Activated CD8-positive, alpha-beta memory T cell treated with anti-CD3 and anti-CD28 coated beads for 24 hours (primary cell): ENCODE data around the gene GSC2.

Source experiments
- DNase-seq: peaks from one replicate; pipeline ENCODE4 v3.0.0-alpha.2; 2020

GSC2 gene

DNA sequence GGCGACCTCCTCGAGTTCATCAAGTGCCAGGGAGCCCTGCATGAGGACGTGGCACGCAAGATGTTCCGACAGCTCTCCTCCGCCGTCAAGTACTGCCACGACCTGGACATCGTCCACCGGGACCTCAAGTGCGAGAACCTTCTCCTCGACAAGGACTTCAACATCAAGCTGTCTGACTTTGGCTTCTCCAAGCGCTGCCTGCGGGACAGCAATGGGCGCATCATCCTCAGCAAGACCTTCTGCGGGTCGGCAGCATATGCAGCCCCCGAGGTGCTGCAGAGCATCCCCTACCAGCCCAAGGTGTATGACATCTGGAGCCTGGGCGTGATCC, 18.4 kb downstream of the GSC2 start:
- DNase-seq, result no peak

DNA sequence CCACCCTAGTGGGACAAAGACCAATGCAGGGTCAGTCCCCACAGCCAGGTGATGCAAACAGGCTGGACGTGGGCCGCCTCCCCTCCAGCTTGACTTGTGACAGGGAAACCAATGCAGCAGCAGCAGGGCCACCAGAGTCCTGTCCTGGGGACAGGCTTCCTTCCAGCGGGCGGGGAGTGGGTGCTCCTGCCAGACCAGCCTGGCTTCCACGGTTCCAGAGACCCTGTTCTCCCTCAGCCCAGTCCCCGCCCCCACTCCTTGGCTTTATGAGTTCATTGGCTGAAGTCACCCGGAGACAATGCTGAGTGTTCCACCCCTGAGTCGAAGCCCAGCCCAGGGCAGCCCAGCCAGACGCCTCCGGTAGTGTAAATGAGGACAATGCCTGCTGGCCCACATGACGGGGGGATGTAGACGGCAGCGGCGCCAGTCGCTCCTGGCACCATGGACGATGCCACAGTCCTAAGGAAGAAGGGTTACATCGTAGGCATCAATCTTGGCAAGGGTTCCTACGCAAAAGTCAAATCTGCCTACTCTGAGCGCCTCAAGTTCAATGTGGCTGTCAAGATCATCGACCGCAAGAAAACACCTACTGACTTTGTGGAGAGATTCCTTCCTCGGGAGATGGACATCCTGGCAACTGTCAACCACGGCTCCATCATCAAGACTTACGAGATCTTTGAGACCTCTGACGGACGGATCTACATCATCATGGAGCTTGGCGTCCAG, 19.0 kb downstream of the GSC2 start, which contains the start of gene TSSK2:
Gene TSSK2, plus strand, starts transcription at position 350 of the 726 bp plus-strand sequence. Its CDS starts 92 bp downstream, at position 442.
- DNase-seq, result no peak

DNA sequence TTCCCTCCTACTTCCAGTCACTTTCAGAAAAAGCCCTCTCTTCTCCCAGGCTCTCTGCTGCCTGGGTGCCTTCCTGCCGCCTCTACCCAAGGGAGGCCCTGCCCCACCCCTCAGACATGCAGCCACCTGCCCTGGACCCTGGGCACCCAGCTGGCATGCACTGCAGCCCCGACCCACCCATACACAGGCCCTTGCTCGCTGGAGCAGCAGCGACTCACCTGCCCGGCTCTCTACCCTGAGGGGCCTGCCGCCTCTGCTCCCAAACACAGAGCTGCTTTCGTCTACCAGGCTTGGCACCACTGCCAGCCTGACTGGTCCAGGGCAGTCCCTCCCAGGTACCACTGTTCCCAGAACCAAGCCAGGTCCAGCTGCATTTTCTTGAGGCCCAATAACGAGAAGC, 20.2 kb downstream of the GSC2 start:
- no peak for DNase-seq

DNA sequence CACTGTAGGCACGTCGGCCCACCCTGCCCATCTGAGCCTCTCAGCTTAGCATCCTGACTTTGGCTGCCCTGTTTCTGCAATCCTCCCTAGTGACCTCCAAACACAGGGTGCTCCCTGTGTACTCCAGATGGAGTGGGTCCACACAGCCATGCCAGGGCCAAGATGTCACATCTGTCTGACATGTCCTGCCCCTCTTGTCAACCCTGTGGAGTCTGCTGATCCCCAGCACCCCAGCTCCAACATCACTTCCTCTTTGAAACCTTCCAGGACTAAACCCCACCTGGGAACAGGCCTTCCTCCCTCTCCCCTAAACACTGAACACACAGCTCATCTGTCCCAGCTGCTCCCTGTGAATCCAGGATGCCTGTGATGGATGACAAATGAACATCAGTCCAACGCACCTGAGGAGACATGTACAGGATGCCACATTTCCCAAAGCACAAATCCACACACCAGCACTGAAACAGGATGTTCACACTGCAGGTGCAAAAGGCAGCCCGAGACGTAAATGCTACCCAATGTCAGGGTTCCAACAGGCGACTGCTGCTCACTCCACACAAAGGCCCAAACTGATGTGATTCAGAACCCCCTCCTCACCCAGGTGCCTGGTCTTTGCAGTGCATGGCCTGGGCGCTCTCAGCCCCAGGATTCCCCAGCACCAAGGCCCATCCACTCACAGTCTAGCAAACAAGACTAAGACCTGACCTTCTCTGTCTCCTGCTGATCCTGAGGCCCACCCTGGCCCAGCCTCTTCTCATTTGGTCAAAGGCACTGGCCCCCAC, 21.0 kb downstream of the GSC2 start:
- DNase-seq, result no peak

DNA sequence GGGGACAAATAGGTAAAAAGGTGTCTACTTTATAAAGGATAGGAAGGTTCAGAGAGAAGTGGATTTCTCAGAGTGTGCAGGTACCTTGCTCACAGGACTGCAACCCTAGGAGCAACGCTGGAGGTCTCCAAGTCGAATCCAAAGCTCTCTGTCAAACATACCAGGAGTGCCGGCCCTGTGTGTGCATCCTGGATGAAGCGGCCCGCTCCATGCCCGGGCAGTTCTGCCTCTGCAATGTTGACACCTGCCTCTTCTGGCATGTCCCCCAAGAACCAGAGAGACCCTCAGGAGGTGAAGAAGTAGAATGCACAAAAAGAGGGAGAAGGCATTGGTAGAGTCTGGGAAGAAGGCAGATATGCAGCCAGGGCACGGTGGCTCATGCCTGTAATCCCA, 22.1 kb downstream of the GSC2 start:
- no peak for DNase-seq

DNA sequence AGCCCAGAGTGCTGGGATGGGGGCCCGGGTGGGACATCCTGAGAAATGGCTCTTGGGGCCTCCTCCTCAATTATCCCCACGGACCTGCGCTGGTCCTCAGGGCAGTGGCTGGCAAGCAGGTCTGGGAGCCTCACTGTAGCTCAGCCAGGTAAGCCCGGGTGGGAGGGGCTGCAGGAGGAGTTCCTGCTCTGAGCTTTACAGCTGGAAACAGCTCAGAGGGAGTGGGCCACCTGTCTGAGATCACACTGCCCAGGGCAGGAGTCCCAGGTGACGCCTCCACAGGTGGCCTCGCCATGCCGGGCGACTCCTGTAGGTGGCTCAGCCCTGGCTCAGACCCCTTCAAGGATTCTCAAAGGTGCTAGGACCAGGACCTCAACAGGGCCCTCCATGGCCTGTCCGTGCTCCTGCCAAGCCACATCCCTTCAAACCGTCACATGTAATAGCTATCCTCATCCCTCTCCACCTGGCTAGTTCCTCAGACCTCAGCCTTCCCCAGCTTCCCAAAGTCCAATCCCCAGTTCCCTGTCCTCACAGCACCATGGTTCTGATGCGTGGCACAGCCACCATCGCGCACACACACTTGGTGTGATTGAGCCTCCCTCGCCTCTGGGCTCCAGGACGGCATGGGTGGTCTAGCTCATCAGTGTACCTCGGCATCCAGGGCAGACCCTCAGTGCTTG, 22.6 kb downstream of the GSC2 start:
- DNase-seq, result no peak

DNA sequence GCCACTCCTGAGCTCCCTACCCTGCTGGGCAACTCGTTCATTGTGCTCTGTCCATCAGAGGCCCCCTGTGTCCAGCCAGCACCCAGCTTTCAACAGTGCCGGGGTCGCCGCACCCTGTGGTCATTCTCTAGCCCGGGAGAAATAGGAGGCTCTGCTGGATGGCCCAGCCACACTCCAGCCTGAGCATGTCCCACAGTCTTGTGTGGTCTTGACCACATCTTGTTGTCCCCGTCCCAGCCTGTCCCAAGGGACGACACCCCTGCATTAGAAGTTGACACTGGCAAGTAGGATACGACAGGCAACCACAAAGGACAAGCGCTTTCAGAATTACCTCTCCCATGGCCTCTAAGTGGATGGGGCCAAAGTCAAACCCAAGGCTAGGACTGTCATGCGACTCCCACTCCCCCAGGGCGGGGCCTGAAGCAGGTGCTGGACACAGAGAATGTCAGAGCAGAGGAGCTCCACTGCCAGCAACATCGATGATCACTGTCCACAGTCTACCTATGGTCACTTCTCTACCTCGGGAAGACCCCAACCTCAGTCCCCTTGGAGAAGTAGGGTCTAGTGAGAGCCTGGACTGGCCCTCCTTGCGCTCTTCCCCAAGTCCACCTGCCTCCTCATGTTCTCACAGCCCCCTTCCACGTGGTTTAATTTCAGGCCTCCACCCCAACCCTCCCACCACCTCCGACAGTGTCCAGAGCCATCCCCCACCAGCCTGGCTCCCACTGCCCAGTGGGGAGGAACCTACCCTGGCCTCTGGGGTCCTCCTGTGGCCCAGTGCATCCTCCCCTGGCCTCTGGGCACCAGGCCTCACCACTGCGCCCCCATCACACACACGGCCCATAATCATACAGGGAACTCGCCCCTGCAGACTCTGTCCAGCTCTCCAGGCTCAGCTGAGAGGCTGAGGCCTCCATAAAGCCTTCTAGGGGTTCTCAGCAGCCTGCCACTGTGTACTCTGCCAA, 23.5 kb downstream of the GSC2 start:
- no peak for DNase-seq

DNA sequence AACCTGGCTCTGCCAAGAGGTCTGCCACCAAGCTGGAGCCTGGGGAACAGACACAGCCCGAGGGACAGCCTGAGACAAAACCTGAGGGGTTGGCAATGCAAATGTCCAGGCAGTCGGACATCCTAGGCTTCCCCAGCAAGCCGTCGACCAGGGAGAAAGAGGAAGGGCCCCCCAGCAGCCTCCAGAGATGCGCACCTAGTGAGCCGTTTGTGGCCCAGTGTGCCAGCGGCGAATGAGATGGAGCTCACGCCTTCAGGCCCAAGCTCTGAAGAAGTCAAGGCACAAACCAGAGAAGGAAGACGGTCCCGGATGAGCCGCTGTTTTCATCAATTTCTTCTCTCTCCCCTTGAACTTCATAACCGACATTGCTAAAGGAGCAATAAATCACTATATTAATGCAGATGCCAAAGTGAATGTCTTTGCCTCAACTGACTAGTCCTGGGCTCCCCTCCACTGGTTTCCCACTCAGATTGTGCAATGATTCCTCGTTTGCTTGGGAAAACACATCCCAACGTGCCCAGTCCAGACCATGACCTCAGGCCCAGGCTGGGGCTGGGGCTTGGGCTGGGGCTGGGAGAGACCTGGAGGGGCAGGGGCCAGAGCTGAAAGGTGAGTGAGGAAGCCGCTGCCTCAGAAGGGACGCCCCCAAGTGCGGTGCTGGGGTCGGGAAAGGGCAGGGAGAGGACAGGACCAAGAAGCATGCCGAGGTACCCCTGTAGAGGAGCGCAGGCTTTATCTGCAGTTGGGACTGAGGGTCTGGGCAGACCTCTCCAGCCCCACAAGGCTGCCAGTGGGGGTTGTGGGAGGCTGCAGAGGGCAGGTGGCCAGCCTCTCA, 24.4 kb downstream of the GSC2 start:
- DNase-seq, result no peak

DNA sequence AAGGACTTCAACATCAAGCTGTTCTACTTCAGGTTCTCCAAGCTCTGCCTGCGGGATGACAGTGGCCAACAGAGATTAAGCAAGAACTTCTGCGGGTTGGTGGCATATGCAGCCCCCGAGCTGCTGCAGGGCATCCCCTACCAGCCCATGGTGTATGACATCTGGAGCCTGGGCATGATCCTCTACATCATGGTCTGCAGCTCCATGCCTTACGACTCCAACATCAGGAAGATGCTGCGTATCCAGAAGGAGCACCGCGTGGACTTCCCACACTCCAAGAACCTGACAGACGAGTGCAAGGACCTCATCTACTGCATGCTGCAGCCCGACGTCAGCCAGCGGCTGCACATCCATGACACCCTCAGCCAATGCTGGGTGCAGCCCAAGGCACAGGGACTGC, 25.1 kb downstream of the GSC2 start:
- no peak for DNase-seq

DNA sequence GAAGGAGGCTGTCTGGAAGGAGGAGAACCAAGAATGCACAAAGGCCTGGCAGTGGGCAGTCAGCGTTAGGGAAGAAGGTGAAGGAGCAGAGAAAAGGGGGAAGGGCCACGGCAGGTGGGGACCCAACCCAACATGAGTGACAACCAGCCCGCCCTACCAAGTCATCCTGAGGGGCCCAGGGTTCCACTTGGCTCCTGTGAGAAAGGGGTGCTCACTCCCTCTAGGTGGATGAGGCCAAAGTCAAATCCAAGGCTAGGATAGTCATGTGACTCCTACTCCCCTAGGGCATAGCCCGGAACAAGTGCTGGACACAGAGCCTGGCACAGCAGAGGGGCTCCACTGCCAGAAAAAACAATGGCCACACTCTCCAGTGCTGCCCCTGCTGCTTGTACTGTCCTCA, 25.7 kb downstream of the GSC2 start:
- no peak for DNase-seq

DNA sequence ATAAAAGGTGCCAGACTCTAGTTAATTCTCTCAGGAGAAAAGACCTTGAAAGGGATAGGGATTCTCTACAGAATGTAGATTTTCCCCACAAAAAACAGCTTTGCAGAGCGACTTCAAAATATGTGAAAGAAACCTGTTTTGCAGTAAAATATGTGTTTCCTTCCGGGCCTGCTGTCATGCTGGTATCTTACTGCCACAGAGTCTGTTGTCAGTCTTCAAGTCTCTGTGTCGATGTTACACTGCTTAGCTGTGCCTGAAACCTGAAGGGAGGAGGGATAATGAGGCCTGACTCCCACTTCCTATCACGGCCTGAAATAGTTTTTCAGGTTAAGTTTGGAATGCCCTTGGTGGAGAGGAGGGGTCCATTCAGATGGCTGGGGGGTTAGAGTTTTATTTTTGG, 26.2 kb downstream of the GSC2 start:
- DNase-seq, result no peak

DNA sequence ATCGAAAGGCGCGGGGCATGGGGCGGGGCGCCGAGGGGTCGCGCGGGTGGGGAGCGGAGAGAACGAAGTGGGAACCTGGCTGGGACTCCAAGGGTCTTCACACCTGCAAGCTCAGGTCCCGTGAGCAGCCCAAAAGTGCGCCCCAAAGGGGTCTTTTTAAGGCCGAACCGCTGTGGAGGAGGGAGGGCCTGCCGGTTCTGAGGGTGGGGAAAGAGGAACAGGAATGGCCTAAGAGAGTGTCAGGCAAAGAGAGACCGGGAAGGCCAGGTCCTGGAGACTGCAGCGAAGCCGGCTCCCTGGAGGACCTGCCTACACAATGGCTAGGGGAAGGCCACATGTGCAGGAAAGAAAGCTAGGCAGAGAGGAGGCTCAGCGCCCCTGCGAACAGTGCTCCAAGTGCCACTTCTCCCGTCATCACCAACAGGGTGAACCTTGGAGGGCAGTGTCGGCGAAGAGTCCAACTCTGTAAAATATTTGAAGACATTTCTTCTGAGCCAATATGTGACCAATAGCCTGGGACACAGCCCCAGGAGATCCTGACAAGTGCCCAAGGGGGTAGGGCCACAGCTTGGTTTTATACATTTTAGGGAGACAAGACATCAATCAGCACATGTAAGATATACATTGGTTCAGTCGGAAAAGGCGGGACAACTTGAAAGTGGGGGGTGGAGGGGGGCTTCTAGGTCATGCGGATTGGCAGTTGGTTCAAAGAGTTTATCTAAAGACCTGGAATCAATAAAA, 27.2 kb downstream of the GSC2 start:
- DNase-seq, result no peak

DNA sequence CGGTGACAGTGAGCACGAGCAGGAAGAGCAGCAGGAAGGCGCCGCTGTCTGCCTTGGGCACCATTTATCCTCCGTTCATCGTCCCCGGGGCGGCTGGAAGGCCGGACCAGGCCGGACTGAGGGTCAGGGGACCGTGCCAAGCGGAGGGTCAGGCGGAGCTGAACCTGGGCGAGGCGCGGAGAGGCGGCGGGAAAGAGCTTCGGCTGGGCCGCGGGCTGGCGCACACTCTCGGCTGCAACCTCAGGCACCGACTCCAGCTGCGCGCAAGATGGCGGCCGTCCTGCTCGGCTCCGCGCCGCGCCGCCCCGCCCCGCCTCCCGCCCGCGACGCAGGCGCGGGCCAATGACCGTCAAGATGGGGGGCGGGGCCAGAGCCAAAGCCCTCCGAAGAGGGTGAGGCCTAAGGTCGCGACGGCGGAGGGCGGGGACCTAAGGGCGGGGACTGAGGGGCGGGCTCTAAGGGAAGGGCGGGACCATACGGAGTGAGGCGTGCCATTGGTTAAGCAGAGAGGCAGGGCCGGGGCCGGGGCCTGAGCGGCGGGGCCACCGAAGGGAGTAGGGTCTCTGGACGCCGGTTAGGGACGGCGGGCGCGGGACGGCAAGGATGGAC, 27.8 kb downstream of the GSC2 start, which contains the start of gene DGCR2:
Gene DGCR2, minus strand, starts transcription at position 270 of the 609 bp plus-strand sequence. Its CDS starts 206 bp downstream, at position 64.
- peak; percentile 97 for DNase-seq

DNA sequence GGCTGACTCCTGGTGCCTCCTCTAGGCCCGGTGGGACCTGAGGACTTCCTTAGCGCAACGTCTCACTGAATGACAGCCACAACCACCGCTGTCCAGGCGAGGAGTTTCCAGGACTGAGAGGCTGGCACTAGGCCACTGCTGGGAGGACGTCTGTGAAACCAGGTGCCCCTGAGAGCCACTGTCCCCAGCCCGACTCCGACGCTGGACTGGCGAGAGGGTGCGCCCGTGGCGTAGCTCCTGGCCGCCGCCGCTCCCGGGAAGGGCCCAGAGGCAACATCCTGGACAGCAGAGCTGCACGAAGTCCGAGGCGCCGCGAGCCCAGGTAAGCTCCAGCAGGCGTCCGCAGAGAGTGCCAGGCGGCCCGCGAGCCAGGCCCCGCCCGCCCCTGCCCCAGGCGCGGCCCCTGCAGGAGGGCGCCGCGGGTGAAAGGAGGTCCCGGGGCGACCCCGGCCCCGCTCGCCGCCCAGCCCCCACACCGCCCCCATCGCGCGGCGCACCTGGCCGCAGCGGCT, 28.4 kb downstream of the GSC2 start:
- peak; percentile 76 for DNase-seq

DNA sequence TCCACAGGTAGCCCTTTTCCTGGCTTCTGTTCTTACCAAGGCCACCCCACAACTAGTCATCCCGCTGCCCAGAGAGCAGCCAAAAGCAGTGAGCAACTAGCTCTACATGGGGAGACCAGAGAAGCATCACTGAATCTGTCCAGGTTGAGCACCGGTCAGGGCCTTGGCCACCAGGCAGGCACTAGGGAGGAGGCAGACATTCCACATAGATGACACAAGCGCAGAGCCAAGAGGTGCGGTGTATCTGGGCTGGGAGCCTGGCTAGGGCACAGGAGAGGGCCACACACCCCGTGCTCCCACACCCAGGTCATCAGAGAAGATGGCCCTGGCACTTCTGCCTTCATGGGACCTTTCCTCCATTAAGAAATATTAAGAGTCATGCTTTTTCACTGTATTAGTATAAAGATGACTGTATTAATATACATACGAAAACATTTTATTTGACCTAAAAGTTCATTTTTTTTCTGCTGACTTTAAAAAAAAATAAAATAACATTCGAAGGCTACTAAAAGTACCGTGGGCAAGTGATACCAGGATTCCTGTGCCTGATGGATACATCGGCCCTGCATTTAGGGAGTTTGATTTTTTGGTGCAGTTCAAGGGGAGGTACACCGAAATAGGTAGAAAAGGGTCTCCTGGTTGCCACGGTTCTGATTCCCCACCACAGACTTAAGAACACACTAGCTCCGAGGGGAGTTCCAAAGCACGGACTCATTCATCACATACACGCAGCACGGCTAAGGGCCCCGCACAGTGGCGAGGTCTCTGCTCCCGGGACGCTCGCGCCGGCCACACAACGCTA, 29.1 kb downstream of the GSC2 start:
- DNase-seq, result no peak

DNA sequence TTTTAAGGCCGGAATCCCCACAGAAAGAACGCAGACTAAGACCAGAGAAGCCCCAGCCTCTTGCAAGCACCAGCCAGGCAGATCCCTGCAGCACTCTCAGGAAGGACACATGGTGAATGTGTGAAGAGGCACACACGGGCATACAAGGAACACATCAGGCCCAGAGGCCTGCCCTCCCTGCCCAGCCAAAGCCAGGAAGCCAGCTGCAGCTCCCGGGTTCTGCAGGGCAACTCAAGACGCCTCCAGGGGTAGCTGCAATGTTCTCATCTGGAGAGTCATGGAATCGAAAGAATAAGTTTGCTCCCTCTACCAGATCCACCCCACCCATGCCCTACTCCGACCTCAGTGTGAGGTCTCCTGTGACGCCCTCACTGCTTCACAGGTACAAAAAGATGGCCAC, 30.1 kb downstream of the GSC2 start:
- no peak for DNase-seq

DNA sequence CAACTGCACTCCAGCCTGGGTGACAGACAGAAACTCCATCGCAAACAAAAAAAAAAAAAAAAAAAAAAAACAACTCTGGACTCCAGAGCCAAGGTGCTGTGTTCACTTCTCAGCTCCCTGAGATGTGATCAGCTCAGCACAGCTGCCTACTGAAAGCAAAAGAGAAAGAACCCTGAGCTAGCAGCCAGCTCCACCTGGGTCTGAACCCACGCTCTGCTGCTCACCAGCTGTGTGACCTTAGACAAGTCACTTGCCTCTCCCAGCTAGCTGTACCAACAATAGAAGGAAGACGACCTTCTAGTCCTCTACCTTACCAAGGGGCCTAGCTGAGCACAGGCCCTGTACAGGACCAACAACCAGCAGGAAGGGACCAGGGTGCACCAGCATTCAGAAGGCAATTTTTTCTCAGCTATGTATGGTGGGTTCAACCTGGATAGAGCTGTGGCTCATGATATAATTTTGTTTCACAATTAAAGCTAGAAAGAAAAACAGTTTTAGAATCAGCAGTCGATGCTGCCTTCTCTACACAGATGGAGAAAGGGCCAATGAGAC, 31.7 kb downstream of the GSC2 start:
- DNase-seq, result no peak

DNA sequence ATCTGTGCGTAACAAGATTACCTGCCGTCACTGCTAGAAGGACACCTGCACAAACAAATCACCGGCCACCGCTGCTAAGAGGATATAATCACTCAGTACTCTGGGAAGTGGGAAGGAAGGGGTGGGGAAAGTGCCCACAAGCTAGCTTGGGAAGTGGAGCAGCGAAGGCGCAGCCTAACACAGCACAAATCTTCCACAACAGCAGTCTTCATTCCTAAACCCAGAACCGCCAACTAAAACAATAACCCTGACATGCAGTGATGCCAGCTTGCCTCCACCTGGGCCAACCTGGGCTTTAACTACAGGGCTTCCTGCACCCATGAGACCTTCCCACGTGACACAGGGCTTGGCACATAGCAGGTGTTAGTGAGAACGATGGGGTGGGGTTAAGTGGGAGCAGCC, 33.0 kb downstream of the GSC2 start:
- no peak for DNase-seq

DNA sequence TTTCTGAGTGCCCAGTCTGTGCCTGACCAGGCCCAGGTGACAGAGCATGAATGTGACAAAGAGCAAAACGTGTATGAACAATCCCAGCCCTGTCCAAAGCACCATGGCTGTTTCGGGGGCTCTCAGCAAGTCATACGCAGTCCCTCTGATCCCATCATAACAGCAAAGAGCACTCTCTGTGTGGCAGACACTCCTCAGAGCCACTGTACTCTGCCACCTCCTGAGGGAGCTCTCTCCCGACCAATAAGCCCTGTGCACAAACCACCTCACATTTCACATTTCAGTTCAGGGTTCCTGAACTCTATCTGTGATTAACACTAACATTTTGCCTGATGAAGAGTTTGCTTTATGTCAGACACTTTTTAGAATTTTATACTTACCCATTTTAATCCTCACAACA, 34.5 kb downstream of the GSC2 start:
- no peak for DNase-seq
